Activated CD4-positive, alpha-beta T cell treated with anti-CD3 and anti-CD28 coated beads for 24 hours (primary cell): ENCODE results near the gene REP15.
"Not testable (repeated sequence)": the region's sequence is repeated elsewhere in the genome, so short reads cannot be mapped to it uniquely, and the experiment has no call there.

Experiments used
- DNase-seq, 2 donors: peaks; one replicate each; pipeline ENCODE4 v3.0.0-alpha.2; 2020; ENCODE audit warnings: low read depth in 2 of 2

Gene REP15

GRCh38 chr12:27696293-27696652, at the start of gene REP15:
Gene REP15 (plus strand): TSS chr12:27696447. CDS start chr12:27696563, 116 bp downstream.
- no peak for DNase-seq

DNA sequence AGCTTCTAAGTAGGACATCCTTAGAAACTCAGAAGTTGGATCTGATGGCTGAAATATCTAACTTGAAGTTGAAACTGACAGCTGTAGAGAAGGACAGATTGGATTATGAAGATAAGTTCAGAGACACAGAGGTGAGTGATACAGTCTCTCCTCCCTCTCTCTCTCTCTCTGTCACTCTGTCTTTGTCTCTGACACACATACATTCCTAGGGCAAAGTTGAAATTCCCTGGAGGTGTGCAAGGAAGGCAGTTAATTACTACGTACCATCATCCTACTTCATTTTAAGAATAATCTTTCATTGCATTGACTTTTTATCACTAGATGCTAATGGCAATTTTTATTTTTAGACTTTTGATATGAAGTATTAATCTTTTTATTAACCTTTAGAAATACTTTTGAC, 46.2 kb upstream of the REP15 start:
- DNase-seq: no peak

DNA sequence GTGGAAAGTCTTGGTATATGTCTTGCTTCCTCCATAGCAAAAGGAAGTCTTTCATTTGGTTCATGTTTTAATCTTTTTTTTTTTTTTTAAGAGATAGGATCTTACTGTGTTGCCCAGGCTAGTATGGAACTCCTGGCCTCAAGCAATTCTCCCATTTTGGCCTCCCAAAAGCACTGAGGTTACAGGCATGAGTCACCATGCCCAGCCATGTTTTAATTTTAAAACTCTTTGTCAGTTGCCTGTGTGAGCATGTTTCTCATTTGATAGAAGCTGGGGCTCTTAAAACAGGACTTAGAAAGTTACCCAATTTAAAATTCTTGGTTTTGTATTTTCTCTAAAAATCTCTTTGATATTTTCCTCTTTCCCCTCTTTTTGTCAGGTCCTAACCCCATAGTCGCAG, 45.0 kb upstream of the REP15 start:
- no peak for DNase-seq

GRCh38 chr12:27652174-27652763, 44.0 kb upstream of the REP15 start:
- DNase-seq: peak in 1 of 2 donors; percentile 23

GRCh38 chr12:27653661-27654060, 42.6 kb upstream of the REP15 start:
- DNase-seq: no peak

- not testable (repeated sequence) for DNase-seq
These were observed 40.8 kb upstream of the REP15 start for GRCh38 chr12:27655476-27655875.

GRCh38 chr12:27657296-27657695, 39.0 kb upstream of the REP15 start:
- no peak for DNase-seq

DNA sequence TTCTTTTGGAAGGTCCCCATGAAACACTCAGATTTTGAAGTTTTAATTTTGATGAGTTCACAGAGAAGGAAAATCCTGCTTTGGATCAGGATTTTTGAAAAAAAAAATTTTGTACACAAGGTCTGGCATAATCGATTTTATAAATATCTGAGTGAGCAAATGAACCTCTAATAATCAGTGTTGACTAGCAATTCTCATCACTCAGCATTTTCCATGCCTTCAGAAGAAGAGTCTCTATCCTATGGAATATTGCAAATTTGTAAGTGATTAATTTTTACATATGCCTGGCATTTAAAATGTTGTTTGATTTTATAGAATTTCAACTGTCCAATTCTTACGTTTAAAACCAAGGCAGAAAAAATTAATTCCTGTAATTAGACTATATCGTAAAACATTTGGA, 30.5 kb upstream of the REP15 start:
- DNase-seq: no peak

DNA sequence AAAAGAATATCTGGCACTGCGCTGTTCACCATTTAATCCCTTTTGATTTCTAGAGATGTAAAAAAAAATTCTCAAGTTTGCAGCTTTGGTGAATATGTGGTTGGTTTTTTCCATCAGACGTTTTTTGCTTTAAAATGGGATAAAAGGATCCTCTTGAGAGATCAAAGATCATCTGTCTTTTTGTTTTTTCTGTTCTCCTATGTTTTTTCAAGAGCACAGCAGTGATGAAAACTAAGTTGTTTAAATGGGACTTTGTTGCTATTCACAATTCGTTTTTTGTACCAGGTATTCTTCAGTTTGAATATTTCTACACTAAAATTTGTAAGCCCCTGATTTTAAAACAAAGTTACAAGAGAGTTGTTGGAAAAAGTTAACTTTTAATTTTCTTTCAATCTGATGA, 29.7 kb upstream of the REP15 start:
- no peak for DNase-seq

DNA sequence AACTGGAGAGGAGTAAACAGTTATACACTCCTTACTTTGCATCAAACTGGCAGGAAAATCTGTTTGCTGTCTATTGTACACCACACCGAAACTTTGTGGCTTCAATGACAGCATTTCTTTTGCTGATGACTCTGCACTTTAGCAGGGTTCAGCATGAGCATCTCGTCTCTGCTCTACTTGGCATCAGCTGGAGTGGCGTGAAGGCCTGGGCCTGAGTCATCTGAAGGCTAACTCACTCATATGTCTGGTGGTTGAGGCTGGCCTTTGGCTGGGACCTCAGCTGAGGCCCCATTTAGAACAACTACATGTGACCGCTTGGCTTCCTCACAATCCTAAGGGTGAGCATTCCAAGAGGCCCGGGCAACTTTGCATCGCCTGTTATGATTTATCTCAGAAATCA, 28.7 kb upstream of the REP15 start:
- no peak for DNase-seq

- no peak for DNase-seq
These were observed 24.2 kb upstream of the REP15 start for GRCh38 chr12:27672051-27672450.

- no peak for DNase-seq
These were observed 23.6 kb upstream of the REP15 start for GRCh38 chr12:27672643-27673042.

GRCh38 chr12:27673101-27673718, 23.0 kb upstream of the REP15 start:
- DNase-seq: no peak

DNA sequence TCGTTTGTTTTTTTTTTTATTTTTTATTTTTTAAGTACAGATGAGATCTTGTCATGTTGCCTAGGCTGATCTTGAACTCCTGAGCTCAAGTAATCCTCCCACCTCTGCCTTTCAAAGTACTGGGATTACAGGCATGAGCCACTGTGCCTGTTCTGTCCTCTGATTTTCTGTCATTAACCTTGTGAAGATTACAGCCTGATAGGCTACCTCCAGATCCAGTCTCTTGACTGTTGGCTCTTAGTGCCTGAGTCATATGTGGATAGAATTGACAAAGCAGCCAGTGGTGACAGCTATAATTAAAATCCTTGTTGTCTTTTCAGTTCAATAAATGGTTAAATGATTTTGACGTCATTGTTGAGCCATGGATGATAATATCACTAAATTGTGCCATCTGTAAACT, 21.3 kb upstream of the REP15 start:
- no peak for DNase-seq

- no peak for DNase-seq
These were observed 15.6 kb upstream of the REP15 start for GRCh38 chr12:27680619-27681018.

DNA sequence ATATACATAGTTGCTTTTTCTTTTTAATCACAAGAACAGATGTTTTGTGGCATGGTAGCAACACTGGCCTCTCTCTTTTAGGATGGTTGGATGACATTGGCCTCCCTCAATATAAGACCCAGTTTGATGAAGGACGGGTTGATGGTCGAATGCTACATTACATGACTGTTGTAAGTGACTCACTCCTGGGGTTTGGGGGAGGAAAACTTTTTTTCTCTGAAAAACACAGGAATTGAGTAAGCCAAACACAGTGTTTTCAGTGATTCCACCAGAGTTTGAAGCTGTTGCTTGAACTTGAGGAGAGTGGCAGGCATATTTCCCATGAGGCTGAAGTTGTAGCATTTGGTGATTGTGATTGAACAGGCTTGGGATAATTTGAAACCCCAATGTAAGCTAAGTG, 13.7 kb upstream of the REP15 start:
- no peak for DNase-seq

GRCh38 chr12:27685274-27685673, 11.0 kb upstream of the REP15 start:
- DNase-seq: no peak

GRCh38 chr12:27686147-27686546, 10.1 kb upstream of the REP15 start:
- DNase-seq: no peak

DNA sequence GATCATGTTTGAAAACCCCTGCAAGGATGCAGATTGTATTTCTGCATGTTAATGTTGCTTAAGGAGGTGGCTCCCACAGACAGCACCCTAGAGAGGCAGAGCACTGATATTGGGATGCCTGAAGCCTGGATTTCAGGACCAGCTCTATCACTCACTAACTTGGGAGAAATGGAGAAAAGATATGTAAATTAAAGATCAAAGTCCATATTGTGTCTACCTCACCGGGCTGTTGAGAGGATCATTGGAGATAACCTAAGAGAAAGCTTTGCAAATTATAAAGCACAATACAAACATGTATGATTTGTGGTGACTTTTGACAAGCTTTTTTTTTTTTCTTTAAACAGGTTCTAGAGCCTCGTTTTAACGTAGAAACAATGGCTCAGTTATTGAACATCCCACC, 7.6 kb upstream of the REP15 start:
- DNase-seq: no peak

GRCh38 chr12:27689558-27690180, 6.6 kb upstream of the REP15 start:
- no peak for DNase-seq

GRCh38 chr12:27693403-27693802, 2.8 kb upstream of the REP15 start:
- no peak for DNase-seq

DNA sequence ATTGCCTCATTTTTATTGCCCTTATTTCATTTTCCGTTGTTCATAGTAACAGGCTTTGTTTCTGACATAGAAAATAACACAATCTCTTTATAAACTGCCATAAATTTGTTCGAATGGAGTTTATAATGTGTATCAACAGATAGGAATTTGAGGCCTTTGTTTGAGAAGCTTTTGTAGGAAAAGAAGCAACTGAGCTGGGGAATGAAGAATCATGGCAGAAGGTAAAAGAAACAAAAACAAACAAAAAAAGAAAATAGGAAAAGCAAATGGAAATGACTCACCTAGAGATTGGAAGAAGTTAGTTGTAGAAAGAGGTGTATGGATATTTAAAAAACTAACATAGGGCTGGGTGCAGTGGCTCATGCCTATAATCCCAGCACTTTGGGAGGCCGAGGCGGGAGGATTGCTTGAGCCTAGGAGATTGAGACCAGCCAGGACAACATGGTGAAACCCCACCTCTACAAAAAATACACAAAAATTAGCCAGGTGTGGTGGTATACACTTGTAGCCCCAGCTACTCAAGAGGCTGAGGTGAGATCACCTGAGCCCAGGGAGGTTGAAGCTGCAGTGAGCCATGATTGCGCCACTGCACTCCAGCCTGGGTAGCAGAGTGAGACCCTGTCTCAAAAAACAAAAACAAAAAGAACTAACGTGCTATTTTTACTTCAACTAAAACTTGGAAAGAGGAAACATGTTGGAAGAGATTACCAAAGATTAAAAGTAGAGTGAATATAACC, 523 bp upstream of the REP15 start:
- DNase-seq: no peak
